D341Med (cell line): Measurements from ENCODE around the gene CRCP.

Experiments used
- DNase-seq: peaks from one replicate; pipeline ENCODE4 v3.0.0; 2012; ENCODE audit warnings: low spot score

CRCP gene

DNA sequence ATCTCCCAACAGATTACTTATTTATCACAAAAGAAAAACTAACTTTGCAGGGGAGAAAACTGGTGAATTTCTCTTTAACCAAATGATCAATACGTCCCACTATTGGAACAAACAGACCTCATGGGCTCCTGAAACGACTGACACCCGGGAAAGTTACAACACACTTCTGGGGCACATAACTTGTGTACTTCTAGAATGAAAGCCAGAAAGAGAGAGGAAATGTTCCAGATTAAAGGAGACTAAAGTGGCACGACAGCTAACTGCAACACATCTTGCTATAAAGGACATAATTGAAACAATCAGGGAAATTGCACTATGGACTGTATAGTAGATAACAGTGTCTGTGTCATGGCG, 75.8 kb downstream of the CRCP start:
- DNase-seq: no peak

- DNase-seq: no peak
These were observed 78.6 kb downstream of the CRCP start for GRCh38 chr7:66193146-66193725.

- DNase-seq: no peak
These were observed 83.8 kb downstream of the CRCP start for GRCh38 chr7:66198469-66198868.

DNA sequence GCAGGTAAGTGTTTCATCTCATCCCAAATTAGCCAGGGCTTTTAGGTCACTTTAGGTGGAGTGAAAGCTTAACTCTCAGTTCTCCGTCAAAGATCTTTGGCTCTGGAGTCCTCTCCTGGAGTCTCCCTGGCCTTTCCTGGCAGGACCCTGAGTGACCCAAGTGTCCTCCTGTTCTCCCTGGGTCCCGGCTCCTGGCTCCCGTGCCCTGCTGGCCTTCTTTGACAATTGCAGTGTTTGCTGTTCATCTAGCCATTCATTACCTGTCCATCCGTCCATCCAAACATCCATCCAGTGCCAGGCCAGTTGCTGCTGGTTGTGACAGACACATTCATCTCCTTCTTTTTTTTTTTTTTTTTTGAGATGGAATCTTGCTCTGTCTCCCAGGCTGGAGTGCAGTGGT, 84.3 kb downstream of the CRCP start:
- DNase-seq: no peak

DNA sequence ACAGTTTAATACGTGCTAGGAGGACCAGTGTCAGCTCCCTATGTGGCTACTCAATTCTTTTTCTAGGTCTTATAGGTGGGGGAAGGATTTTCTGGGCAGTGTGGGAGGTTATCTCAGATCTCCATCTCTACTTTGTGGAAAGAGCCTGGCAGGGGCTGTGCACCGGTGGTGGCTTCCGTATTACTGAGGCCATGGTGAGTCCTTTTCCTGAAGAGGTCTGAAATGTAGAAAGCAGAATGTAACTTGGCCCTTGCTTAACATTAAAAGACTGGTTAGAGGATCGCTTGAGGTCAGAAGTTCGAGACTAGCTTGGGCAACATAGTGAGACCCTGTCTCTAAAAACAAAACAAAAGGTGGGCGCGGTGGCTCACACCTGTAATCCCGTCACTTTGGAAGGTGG, 87.8 kb downstream of the CRCP start:
- no peak for DNase-seq
